ENCODE results near the gene PLAU. TPM values are rescaled to one million over a fixed set of nuclear protein-coding genes. Genes with fewer than 3 reads are reported as not detected.

Gene PLAU
- total and polyA plus RNA-seq, 9 of the 15 experiments (the other 6 are each of a cell fraction or from before 2014, with no cell fraction given) = 2.1 to 16.9 (median 3.3) TPM

DNA sequence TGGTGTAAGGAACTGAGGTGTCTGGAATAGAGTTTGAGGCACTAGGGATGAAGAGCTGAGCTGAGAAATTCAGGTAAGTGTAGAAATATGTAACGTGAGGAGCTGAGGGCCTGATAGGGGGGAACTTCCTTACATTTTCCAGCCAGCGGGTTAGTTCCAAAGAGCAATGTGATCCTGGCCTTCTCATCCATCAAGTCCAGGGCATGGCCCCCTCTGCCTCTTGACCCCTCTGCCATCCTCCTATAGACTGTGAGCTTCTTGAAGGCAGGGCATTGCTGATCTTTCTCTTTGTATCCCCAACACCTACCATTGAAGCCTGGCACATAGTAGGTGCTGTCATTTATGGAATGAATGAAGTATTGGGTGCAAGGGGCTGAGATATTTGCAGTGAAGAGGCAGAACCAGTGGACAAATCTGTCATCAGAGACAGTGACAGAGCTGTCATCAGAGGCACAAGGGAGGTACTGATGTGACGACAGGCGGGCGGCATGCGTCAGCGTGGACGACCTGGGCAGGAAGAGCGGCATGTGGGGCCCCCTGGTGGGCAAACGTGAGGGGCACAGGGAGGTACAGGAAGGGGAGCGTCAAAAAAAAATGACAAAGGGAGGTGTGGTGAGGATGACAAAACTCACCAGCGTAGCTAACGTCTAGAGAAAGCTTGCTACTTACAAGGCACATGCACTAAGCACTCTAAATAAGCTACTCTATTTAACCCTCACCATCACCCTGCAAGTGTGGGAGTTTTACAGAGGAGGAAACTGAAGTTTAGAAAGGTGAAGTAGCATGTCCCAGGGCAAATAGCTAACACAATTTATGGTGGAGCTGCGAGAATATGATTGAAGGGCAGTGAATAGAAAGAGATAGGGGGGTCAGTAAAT, 31.4 kb upstream of the PLAU start (continued):
- no peak for TF ChIP-seq PATZ1 (CRISPR knock-in tag; IDR thresholded peaks at IDR 0.05; ENCODE audit: borderline replicate concordance)
- no peak for TF ChIP-seq HNRNPUL1 (IDR thresholded peaks at IDR 0.05; ENCODE audit: low read length)
- TF ChIP-seq, protein P1, sequence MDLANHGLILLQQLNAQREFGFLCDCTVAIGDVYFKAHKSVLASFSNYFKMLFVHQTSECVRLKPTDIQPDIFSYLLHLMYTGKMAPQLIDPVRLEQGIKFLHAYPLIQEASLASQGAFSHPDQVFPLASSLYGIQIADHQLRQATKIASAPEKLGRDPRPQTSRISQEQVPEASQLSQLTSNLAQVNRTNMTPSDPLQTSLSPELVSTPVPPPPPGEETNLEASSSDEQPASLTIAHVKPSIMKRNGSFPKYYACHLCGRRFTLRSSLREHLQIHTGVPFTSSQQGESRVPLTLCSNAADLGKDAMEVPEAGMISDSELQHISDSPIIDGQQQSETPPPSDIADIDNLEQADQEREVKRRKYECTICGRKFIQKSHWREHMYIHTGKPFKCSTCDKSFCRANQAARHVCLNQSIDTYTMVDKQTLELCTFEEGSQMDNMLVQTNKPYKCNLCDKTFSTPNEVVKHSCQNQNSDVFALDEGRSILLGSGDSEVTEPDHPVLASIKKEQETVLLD (IDR thresholded peaks at IDR 0.05) = 0 out of 2 replicates have a peak, but pooled peaks have one; percentile 59
- no peak for TF ChIP-seq CAMTA2 (CRISPR knock-in tag; conservative IDR thresholded peaks at IDR 0.05)
- TF ChIP-seq RHOXF2B (CRISPR knock-in tag; conservative IDR thresholded peaks at IDR 0.05) = 0 out of 2 replicates have a peak, but pooled peaks have one; percentile 13
- no peak for TF ChIP-seq COPS2 (conservative IDR thresholded peaks at IDR 0.05)
- no peak for TF ChIP-seq IFI16 (CRISPR knock-in tag; IDR thresholded peaks at IDR 0.05)
- TF ChIP-seq STAT5A (IDR thresholded peaks at IDR 0.05; ENCODE audit: borderline replicate concordance, low read length) = no peak
- no peak for TF ChIP-seq ZNF644 (tag; IDR thresholded peaks at IDR 0.05; ENCODE audit: low read depth)
- TF ChIP-seq RBM14 (IDR thresholded peaks at IDR 0.05; ENCODE audit: borderline replicate concordance, insufficient read depth, low read depth, low read length) = no peak
- 0 out of 2 replicates have a peak, but pooled peaks have one; percentile 58 for TF ChIP-seq TCF7 (IDR thresholded peaks at IDR 0.05; ENCODE audit: borderline replicate concordance)
- TF ChIP-seq SIRT6 (IDR thresholded peaks at IDR 0.05; ENCODE audit: low read depth, low read length) = no peak
- no peak for TF ChIP-seq RBM25 (IDR thresholded peaks at IDR 0.05; ENCODE audit: low read depth, low read length, severe bottlenecking)
- no peak for TF ChIP-seq PTBP1 (IDR thresholded peaks at IDR 0.05; ENCODE audit: low read depth, low read length)
- TF ChIP-seq NBN (IDR thresholded peaks at IDR 0.05; ENCODE audit: low read depth) = peak; percentile 98
- TF ChIP-seq CCNT2 (IDR thresholded peaks at IDR 0.05; ENCODE audit: borderline replicate concordance, extremely low read depth, insufficient read length, low read depth, low read length) = no peak
- no peak for TF ChIP-seq TCF3 (CRISPR knock-in tag; IDR thresholded peaks at IDR 0.05)
- TF ChIP-seq DACH1 (IDR thresholded peaks at IDR 0.05; ENCODE audit: partially characterized antibody) = no peak
- TF ChIP-seq GABPB2 (CRISPR knock-in tag; conservative IDR thresholded peaks at IDR 0.05) = no peak
- TF ChIP-seq RUNX1 (IDR thresholded peaks at IDR 0.05; ENCODE audit: low read depth) = no peak
- no peak for TF ChIP-seq ZNF778 (CRISPR knock-in tag; IDR thresholded peaks at IDR 0.05)
- TF ChIP-seq NR2F6 (CRISPR knock-in tag; IDR thresholded peaks at IDR 0.05) = no peak
- TF ChIP-seq GATAD2B (IDR thresholded peaks at IDR 0.05; ENCODE audit: borderline replicate concordance) = peak; percentile 44
- TF ChIP-seq SMARCC2 (IDR thresholded peaks at IDR 0.05; ENCODE audit: low read depth) = no peak
- TF ChIP-seq ZNF146 (CRISPR knock-in tag; IDR thresholded peaks at IDR 0.05; ENCODE audit: unreplicated experiment) = no peak
- peak; percentile 64 to 75 for TF ChIP-seq NRF1 (conservative IDR thresholded peaks at IDR 0.05 in 1 of 2, IDR thresholded peaks at IDR 0.05 in 1 of 2)
- 0 out of 2 replicates have a peak, but pooled peaks have one; percentile 29 for TF ChIP-seq CBFA2T3 (IDR thresholded peaks at IDR 0.05)

Measured in K562 (cell line).